Stimulated activated CD4-positive, alpha-beta T cell treated with anti-CD3 and anti-CD28 coated beads, Interleukin-4, amount 100 ng/mL, for 24 hours (primary cell): ENCODE data around the gene CWC27.
"Not testable (repeated sequence)": the region's sequence is repeated elsewhere in the genome, so short reads cannot be mapped to it uniquely, and the experiment has no call there.

Experiments
- DNase-seq: peaks from one replicate; pipeline ENCODE4 v3.0.0-alpha.2; 2020

The CWC27 gene

DNA sequence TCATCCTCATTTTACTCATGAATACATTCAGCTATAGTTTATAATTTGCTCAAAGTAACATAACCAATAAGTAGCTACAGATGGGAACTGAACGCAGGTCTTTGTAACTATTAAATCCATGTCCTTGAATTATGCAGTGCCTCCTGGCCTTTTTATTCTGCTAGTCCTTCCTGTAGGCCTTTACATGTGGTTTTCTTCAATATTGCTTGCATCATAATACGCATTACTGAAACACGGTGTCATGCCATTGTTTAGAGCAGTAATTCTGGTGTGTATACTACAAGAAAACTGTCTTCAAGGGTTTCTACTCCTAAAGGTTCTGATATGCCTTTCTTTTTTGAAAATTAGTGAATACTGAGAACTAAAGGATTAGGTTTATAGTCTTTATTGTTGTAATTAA is 20.7 kb downstream of the CWC27 start:
- no peak for DNase-seq

DNA sequence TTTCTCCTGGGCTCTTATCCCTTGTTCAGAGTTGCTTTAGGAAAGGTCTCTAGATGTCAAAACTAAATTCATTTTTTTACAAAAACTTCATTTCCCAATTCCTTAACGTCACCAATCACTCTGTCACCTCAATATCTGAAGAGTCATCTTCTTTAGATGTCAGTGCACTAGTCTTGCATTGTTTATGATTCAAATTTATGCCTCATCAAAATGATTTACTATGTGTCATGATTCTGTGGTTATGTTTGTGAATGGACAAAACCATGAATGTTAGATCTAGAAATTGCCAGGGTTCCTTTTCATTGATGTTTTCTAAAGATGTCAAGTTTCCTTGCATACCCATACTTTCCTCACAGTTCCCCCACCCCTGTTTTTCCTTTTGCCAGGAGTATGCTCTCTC is 21.5 kb downstream of the CWC27 start:
- DNase-seq = no peak

- no peak for DNase-seq
These were observed 23.7 kb downstream of the CWC27 start for GRCh38 chr5:64792469-64792868.

- no peak for DNase-seq
These were observed 25.5 kb downstream of the CWC27 start for GRCh38 chr5:64794053-64794770.

- DNase-seq = no peak
These were observed 27.6 kb downstream of the CWC27 start for GRCh38 chr5:64796301-64796700.

DNA sequence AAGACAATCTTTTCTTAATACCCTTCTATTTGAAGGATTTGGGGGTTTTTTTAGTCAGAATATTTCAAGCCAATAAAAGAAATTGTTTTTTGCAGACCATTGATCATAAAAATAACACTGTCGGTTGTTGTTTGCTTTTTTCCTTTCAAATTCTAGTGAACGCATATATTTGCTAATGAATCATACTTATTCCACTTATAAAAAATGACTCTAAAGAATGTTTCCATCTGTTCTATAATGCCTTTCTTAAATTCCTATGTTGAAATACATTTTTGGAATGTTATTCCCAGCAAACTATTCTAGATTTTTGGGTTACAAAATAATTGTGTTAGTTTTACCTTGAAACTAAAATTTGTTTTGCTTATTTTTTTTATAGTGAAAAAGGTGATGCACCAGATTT is 32.2 kb downstream of the CWC27 start:
- DNase-seq = no peak

DNA sequence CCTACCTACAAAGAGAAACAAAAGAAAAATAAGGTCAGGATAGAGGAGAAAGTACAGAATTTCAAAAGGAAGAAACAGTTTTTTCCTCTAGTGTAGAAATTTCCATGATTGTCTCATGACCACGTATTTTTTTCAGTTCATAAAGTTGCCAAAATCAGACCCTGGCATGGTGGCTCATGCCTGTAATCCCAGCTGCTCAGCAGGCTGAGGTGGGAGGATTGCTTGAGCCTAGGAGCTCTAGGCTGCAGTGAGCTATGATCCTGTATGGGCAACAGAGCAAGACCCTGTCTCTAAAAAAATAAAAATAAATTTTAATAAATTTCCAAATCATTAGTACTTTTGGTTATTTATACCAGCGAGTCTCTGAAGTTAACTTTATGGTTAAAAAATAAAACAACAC is 37.8 kb downstream of the CWC27 start:
- no peak for DNase-seq

- DNase-seq = no peak
These were observed 38.8 kb downstream of the CWC27 start for GRCh38 chr5:64807520-64807919.

- DNase-seq = no peak
These were observed 42.4 kb downstream of the CWC27 start for GRCh38 chr5:64811050-64811640.

DNA sequence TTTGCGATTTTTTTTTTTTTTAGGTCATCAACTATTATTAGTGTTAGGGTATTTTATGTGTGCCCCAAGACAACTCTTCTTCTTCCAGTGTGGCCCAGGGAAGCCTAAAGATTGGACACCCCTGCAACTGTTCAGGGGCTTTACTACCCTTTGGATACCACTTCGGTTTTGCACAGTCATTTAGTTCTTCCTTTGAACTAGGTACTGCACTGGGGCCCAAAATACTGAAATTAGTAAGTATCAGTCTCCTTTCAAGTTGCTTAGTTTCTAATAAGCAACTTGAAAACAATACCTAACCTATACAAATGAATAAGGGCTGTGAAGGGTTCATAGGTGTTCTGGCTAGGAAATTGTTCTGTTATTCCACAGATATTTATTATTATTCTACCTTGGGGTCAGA is 45.3 kb downstream of the CWC27 start:
- DNase-seq = no peak

GRCh38 chr5:64818245-64818644 is 49.5 kb downstream of the CWC27 start:
- DNase-seq = no peak

DNA sequence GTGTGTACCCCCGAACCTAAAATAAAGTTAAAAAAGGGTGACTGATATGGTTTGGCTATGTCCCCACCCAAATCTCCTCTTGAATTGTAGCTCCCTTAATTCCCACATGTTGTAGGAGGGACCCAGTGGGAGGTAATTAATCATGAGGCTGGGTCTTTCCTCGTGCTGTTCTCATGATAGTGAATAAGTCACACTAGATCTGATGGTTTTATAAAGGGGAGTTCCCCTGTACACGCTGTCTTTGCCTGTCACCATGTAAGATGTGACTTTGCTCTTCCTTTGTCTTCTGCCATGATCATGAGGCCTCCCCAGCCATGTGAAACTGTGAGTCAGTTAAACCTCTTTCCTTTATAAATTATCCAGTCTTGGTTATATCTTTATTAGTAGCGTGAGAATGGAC is 50.6 kb downstream of the CWC27 start:
- DNase-seq = not testable (repeated sequence)

DNA sequence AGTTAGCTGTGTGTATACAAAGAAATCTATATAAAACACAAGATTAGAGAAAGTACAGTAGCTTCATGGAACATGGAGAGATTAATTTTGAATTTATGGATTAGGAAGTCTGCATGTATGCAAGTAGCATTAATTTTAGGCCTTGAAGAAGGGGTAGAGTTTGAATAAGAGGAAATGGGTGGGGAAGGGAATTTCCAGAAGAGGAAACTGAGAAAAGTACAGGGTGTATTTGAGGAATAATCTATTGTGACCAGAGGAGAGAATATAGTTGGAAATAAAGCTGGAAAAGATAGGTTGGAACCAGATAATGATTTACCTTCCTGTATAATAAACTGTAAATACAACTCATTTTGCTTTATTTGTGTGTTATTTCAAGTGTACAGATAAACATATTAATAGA is 53.6 kb downstream of the CWC27 start:
- no peak for DNase-seq

DNA sequence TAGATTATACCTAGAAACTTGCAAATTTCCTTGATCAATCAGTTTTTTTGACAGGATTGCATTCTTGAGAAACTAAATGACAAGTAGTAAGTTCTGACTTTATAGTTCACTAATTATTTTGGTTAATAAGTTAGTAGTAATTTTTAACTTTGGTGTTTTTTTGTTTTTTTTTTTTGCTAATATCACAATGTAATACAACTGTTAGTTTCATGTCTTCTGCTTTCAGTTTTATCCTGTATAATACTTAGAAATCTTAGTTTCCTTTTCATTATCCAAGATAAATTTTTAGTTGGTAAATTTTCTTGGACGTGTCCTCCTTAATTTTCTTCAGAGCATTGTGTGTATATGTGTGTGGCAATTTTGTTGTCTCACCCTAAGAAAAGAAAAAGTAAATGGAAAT is 57.8 kb downstream of the CWC27 start:
- no peak for DNase-seq

DNA sequence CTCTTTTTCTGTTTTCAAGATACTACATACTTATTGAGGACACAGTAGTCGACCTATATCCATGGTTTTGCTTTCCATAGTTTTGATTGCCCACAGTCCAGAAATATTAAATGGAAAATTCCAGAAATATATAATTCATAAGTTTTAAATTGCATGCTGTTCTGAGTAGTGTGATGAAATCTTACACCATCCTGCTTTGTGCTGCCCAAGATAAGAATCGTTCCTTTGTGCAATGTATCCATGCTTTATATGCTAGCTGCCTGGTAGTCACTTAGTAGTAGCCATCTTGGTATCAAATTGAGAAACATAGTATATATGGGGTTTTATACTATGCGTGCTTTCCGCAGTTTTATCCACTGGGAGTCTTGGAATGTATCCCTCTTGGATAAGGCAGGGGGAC is 59.0 kb downstream of the CWC27 start:
- no peak for DNase-seq

DNA sequence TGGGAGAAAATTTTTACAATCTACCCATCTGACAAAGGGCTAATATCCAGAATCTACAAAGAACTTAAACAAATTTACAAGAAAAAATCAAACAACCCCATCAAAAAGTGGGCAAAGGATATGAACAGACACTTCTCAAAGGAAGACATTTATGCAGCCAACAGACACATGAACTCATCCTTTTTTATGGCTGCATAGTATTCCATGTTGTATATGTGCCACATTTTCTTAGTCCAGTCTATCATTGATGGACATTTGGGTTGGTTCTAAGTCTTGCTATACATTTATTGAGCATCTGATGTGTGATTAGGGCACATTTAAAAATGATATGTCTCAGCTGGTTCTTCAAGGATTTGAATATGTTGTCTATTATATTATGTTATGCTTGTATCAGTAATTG is 61.9 kb downstream of the CWC27 start:
- DNase-seq = not testable (repeated sequence)

- DNase-seq = no peak
These were observed 63.3 kb downstream of the CWC27 start for GRCh38 chr5:64831996-64832395.

- no peak for DNase-seq
These were observed 65.3 kb downstream of the CWC27 start for GRCh38 chr5:64834037-64834436.

- no peak for DNase-seq
These were observed 65.9 kb downstream of the CWC27 start for GRCh38 chr5:64834611-64835010.

GRCh38 chr5:64835266-64835665 is 66.5 kb downstream of the CWC27 start:
- no peak for DNase-seq

- DNase-seq = no peak
These were observed 67.5 kb downstream of the CWC27 start for GRCh38 chr5:64836190-64836755.

- DNase-seq = no peak
These were observed 68.1 kb downstream of the CWC27 start for GRCh38 chr5:64836786-64837185.

- no peak for DNase-seq
These were observed 69.6 kb downstream of the CWC27 start for GRCh38 chr5:64838376-64838775.

DNA sequence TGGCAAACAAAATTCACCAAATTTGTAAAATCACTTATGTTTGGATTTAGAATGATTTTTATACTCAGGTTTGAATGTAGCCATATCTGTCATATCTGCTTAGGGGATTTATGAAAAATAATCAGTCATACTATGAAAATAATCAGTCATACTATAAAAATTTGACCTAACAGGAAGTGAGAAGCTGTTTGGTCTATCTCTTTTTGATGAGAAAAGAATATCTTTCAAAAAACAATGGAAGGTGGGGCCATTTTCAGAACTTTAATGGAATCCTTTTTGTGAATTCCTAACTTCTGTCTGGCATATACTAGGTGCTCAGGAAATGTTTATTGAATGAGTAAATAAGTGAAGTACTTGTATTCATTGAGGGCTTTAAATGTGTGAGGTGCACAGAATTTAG is 70.1 kb downstream of the CWC27 start:
- no peak for DNase-seq

- DNase-seq = no peak
These were observed 71.2 kb downstream of the CWC27 start for GRCh38 chr5:64839936-64840335.
